Endometrium (tissue), 2 donors: ENCODE results near the gene ASTL.
"Not testable (repeated sequence)": the region's sequence is repeated elsewhere in the genome, so short reads cannot be mapped to it uniquely, and the experiment has no call there.

Experiments used
- FAIRE-seq: peaks from 2 replicates; lab custom pipeline; 2012; peaks lifted over from hg19 to GRCh38; lab: Jason Lieb, UNC
- donor health status: control.
- donor health status: control.

Gene ASTL

GRCh38 chr2:96146153-96146880 lies 8.0 kb upstream of the ASTL start:
- FAIRE-seq: no peak

- FAIRE-seq: no peak
Measured at GRCh38 chr2:96145848-96146152, 7.5 kb upstream of the ASTL start.

- no peak for FAIRE-seq
Measured at GRCh38 chr2:96145036-96145847, 6.9 kb upstream of the ASTL start, which contains the start of gene DUSP2. Gene DUSP2, minus strand, starts transcription at chr2:96145440. Its CDS starts 86 bp downstream, at chr2:96145354.

- FAIRE-seq: no peak
Measured at GRCh38 chr2:96144481-96145035, 6.3 kb upstream of the ASTL start.

GRCh38 chr2:96143848-96144480 lies 5.7 kb upstream of the ASTL start:
- FAIRE-seq: no peak

GRCh38 chr2:96143231-96143847 lies 5.0 kb upstream of the ASTL start:
- no peak for FAIRE-seq

- no peak for FAIRE-seq
Measured at GRCh38 chr2:96142217-96143113, 4.2 kb upstream of the ASTL start.

GRCh38 chr2:96141624-96141967 lies 3.3 kb upstream of the ASTL start:
- not testable (repeated sequence) for FAIRE-seq

- FAIRE-seq: no peak
Measured at GRCh38 chr2:96140941-96141623, 2.8 kb upstream of the ASTL start.

- FAIRE-seq: no peak
Measured at GRCh38 chr2:96139181-96139758, 968 bp upstream of the ASTL start.

GRCh38 chr2:96137321-96138178 lies 752 bp downstream of the ASTL start:
- FAIRE-seq: no peak

GRCh38 chr2:96136129-96136720 lies 2.1 kb downstream of the ASTL start:
- no peak for FAIRE-seq

GRCh38 chr2:96135621-96136020 lies 2.7 kb downstream of the ASTL start:
- FAIRE-seq: no peak

GRCh38 chr2:96135171-96135570 lies 3.1 kb downstream of the ASTL start:
- no peak for FAIRE-seq

- no peak for FAIRE-seq
Measured at GRCh38 chr2:96134421-96134820, 3.9 kb downstream of the ASTL start.

- FAIRE-seq: no peak
Measured at GRCh38 chr2:96131813-96132745, 6.2 kb downstream of the ASTL start.

- no peak for FAIRE-seq
Measured at GRCh38 chr2:96131152-96131812, 7.0 kb downstream of the ASTL start.
